ENCODE measurements around the gene STPG4.
"Not testable (repeated sequence)": the region's sequence is repeated elsewhere in the genome, so short reads cannot be mapped to it uniquely, and the experiment has no call there.

STPG4 gene

DNA sequence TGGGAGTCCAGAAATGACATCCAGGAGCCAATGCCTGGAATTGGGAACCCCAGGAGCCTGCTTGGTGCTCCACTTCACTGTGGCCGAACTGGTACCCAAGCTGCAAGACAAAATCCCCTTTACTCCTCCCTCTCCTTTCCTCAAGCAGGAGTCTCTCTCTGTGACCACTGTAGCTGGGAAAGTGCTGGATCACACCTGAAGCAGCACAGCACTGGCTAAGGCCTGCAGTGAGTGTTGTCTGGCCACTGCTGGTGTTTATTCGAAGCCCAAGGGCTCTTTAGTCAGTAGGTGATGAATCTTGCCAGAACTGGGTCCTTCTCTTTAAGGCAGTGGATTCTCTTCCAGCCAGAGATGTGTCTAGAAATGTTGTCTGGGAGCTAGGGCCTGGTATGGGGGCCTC, 26.4 kb downstream of the STPG4 start:
- DNase-seq (ENCODE audit: low spot score) (no peak), FAIRE-seq (no peak)

DNA sequence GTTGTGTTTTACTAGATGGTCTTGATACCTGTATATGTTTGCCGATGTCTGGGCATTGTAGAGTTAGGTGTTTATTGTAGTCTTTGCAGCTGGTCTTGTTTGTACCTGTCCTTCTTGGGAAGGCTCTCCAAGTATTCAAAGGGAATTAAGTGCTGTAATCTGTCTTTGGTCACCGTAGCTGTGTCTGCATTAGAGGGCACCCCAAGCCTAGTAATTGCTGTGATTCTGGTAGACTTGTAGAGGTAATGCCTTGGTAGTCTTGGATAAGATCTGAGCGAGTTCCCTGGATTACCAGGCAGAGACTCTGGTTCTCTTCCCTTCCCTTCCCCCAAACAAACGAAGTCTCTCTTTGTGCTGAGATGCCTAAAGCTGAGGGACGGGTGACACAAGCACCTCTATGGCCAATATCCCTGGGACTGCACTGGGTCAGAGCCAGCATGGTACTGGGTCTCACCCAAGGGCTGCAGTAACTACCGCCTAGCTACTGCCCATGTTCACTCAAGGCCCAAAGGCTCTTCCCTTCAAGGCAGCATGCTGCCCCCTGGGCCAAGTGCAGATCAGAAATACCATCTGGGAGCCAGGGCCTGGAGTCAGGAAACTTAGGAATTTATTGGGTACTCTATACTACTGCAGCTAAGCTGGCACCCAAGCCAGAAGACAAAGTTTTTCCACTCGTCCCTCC, 27.1 kb downstream of the STPG4 start:
- FAIRE-seq, result no peak
- DNase-seq (ENCODE audit: low spot score), result no peak

DNA sequence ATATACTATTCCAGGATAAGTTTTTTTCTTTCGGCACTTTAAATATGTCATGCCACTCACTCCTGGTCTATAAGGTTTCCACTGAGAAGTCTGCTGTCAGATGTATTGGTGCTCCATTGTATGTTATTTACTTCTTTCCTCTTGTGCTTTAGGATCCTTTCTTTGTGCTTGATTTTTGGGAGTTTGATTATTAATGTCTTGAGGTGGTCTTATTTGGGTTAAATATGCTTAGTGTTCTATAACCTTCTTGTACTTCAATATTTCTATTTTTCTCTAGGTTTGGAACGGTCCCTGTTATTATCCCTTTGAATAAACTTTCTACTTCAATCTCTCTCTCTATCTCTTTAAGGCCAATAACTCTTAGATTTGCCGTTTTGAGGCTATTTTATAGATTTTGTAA, 28.3 kb downstream of the STPG4 start:
- DNase-seq (ENCODE audit: low spot score) (no peak), FAIRE-seq (no peak)

DNA sequence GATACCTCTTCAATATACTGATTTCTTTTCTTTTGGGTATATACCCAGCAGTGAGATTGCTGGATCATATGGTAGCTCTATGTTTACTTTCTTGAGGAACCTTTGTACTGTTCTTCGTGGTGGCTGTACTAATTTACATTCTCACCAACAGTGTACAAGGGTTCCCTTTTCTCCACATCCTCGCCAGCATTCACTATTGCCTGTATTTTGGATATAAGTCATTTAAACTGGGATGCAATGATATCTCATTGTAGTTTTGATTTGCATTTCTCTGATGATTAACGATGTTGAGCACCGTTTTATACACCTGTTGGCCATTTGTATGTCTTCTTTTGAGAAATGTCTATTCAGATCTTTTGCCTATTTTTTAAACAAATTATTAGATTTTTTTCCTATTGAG, 30.4 kb downstream of the STPG4 start:
- not testable (repeated sequence) for DNase-seq (ENCODE audit: low spot score); FAIRE-seq

DNA sequence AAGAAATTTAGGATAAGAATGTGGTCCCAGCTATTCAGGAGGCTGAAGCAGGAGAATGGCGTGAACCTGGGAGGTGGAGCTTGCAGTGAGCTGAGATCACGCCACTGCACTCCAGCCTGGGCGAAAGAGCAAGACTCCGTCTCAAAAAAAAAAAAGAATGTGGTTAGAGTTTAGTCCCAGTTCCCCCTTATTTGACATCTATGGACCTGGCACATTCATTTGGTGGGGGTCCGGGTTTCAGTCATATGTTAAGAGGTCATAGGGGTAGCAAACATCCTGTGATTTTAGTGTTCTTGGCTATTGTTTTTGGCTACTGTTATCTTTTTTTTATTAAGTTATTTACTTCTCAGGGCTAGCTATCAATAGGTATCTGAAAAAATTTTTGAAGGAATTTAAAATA, 34.7 kb downstream of the STPG4 start:
- not testable (repeated sequence) for FAIRE-seq

DNA sequence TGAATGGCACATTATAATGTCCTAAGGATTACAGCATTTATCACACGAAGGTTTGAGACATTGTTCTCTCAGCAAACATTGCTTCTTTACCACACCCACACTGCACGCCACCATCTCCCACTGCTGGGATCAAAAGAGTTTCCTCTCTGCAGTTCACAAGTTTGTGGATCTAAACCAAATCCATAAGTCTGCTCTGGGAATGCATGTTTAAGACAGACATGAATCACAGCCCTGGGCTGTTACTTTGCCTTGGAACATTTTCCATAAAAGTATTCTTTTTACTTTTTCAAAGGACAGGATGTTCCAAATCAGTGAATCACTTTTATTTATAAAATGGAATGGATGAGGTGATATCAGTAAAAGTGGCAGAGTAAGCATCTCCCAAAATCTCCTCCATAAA, 36.1 kb downstream of the STPG4 start:
- DNase-seq (ENCODE audit: low spot score) (peak; percentile 37), FAIRE-seq (peak; percentile 35)

More for the DNA sequence above, 34.7 kb downstream of the STPG4 start:
- not testable (repeated sequence) for DNase-seq (ENCODE audit: low spot score)

DNA sequence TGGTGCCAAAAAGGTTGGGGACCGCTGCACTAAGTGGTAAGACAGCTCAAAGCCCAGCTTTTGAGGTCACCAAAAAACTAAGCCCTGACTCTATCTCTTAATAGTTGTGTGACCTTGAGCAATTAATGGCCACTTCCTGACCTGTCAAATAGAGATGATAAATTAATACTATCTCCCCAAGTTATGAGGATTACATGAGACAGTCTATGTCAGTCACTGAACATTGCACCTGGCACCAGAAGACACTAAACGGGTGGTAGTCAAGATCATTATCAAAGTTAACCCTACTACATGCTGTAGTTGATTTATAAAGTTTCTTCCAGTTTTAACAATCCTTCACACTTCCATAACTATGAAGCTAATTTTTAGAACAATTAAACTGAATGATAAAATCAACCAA, 36.5 kb downstream of the STPG4 start:
- FAIRE-seq (no peak), DNase-seq (ENCODE audit: low spot score) (no peak)

DNA sequence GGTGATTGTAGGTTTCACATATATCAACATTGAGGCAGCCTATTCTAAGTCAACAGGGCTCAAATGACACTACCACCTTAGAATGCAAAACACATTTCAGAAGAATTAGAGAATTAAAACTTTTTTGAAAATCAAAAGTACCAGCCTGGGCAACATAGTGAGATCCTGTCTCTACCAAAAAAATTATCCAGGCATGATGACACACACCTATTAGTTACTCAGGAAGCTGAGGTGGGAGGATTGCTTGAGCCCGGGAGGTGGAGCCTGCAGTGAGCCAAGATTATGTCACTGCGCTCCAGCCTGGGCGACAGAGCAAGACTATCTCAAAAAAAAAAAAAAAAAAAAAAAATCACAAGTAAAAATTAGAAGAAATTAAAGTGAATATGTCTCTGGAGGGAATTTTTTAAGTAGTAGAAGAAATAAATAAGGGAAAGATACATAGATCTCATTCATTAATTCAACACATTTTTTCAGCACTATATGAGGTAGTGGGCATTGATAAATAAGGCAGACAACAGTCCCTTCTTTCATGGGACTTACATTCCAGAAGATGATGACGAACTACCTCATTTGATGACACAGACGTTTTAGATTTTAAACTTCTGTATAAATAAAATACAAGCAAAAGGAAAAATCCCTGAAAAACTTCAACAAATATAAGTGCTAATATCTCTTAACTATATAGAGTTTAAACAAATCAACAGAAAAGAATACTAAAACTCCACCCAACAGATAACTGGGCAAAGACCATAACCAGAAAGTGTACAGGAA, 42.3 kb downstream of the STPG4 start:
- DNase-seq (ENCODE audit: low spot score), result no peak
- no peak for FAIRE-seq

DNA sequence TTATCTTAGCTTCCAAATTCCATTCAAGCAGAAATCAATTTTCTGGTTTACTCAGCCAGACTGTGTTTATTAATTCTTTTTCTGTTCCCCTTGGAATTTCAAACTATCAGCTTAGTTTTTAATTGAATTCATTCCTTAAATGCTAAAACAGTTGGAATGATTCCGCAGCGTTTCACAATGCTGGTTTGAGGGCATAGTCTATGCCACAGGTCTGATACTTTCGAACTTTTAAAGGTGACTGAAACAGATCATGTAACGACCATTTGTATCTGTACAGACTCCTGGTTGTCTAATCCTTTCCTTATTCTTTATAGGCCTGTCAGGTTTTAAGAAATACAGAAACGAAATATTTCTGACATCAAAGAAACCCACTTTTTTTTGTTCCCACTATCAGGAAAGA, 45.4 kb downstream of the STPG4 start:
- DNase-seq (ENCODE audit: low spot score) (no peak), FAIRE-seq (no peak)

DNA sequence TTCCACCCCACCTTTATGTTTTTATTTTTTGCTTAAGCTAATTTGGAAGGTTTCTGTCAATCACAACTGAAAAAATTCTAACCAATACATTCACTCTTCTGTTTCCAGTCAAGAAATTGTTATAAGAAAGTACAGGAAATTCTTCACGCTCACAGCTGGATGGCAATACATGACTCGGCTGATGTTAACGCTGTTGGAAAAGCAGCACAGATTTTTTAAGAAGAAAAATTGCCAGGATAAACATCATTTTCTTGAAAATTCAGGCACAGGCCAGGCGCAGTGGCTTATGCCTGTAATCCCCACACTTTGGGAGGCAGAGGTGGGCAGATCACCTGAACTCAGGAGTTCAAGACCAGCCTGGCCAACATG, 46.1 kb downstream of the STPG4 start:
- no peak for DNase-seq (ENCODE audit: low spot score)
- no peak for FAIRE-seq

DNA sequence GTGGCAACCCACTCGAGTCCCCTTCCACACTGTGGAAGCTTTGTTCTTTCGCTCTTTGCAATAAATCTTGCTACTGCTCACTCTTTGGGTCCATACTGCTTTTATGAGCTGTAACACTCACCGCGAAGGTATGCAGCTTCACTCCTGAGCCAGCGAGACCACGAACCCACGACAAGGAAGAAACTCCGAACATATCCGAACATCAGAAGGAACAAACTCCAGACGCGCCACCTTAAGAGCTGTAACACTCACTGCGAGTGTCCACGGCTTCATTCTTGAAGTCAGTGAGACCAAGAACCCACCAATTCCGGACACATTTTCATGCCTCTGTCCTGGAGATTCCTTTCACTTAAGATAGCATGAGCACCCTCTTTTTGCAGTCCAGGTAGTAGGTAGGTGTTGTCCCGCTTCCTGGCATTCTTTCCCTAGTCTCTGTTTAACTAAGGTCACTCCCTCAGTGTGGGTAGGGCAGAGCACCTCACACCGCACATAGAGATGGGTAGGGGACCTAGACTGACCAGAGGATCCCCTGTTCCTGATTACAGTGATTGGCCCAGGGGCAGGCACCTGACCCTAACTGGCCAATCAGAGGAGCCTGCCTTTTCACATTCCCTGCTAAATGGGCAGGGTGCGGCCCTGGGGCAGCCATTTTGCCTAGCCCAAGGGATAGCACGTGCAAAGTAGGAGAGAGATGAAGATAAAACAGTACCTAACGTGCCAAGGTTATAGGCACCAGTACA, 46.7 kb downstream of the STPG4 start:
- peak; percentile 91 for DNase-seq (ENCODE audit: low spot score)
- not testable (repeated sequence) for FAIRE-seq

DNA sequence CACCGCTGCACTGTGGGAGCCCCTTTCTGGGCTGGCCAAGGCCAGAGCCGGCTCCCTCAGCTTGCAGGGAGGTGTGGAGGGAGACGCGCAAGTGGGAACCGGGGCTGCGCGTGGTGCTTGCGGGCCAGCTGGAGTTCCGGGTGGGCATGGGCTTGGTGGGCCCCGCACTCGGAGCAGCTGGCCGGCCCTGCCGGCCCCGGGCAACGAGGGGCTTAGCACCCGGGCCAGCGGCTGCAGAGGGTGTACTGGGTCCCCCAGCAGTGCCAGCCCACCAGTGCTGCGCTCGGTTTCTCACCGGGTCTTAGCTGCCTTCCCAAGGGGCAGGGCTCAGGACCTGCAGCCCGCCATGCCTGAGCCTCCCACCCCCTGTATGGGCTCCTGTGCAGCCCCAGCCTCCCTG, 47.9 kb downstream of the STPG4 start:
- DNase-seq (ENCODE audit: low spot score); FAIRE-seq: not testable (repeated sequence)

DNA sequence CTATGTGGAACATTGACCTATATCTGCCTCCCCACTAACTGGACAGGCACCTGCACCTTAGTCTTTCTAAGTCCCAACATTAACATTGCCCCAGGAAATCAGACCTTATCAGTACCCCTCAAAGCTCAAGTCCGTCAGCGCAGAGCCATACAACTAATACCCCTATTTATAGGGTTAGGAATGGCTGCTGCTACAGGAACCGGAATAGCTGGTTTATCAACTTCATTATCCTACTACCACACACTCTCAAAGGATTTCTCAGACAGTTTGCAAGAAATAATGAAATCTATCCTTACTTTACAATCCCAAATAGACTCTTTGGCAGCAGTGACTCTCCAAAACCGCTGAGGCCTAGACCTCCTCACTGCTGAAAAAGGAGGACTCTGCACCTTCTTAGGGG, 48.9 kb downstream of the STPG4 start:
- DNase-seq (ENCODE audit: low spot score), result not testable (repeated sequence)

DNA sequence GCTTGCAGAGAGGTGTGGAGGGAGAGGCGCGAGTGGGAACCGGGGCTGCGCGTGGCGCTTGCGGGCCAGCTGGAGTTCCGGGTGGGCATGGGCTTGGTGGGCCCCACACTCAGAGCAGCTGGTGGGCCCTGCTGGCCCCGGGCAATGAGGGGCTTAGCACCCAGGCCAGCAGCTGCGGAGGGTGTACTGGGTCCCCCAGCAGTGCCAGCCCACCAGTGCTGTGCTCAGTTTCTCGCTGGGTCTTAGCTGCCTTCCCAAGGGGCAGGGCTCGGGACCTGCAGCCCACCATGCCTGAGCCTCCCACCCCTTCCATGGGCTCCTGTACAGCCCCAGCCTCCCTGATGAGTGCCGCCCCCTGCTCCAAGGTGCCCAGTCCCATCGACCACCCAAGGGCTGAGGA, 55.4 kb downstream of the STPG4 start:
- not testable (repeated sequence) for FAIRE-seq; DNase-seq (ENCODE audit: low spot score)

More for the DNA sequence above, 48.9 kb downstream of the STPG4 start:
- FAIRE-seq, result not testable (repeated sequence)

DNA sequence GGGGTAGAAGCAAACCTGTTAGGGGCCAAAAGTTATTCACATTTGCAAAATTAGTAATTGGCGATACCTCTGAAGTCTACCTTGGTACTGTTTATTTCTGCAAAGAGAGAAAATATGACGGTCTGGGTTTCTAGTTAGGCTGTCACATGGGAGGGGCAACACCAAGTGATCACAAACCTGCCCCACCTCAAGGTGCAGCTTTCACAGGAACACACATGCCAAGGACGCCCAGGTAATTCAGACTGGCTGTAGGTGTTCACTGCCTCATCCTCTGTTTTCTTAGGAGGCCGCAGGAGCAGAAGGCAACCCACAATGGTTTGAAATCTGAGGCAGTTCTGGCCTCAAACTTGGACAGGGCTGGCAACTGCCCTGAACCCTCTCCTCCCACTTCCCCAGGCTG, 56.2 kb downstream of the STPG4 start:
- FAIRE-seq, result no peak
- DNase-seq (ENCODE audit: low spot score), result no peak

DNA sequence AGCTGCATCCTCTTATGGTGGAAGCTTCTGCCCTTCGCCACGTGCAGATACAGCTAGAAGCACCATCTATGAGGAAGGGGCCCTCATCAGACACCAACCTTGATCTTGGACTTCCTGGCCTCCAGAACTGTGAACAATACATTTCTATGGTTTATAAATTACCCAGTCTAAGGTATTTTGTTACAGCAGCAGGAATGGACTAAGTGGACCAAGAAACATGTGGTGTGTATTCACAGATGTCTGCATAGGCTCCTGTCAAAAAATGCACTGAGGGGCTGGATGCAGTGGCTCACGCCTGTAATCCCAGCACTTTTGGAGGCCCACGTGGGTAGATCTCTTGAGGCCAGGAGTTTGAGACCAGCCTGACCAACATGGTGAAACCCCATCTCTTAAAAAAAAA, 57.5 kb downstream of the STPG4 start:
- DNase-seq (ENCODE audit: low spot score), result no peak
- FAIRE-seq, result no peak

DNA sequence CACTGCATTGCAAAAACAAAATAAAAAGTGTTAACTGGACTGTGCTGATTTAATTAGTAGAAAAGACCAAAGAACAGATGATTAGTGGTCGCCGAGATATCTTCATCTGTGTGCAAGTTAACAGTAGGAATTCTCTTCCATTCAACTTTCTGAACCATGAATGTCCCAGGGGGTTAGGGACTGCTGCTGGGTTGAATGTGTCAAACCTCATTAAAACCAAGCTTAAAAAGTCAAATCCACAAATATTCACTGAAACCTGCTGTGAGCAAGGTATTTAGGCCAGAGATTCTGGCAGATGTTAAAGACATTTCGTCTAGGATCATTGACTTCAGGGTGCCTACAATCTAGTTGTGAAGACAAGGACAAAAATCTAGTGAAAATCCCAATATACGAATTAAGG, 58.7 kb downstream of the STPG4 start:
- no peak for DNase-seq (ENCODE audit: low spot score)
- FAIRE-seq, result no peak

DNA sequence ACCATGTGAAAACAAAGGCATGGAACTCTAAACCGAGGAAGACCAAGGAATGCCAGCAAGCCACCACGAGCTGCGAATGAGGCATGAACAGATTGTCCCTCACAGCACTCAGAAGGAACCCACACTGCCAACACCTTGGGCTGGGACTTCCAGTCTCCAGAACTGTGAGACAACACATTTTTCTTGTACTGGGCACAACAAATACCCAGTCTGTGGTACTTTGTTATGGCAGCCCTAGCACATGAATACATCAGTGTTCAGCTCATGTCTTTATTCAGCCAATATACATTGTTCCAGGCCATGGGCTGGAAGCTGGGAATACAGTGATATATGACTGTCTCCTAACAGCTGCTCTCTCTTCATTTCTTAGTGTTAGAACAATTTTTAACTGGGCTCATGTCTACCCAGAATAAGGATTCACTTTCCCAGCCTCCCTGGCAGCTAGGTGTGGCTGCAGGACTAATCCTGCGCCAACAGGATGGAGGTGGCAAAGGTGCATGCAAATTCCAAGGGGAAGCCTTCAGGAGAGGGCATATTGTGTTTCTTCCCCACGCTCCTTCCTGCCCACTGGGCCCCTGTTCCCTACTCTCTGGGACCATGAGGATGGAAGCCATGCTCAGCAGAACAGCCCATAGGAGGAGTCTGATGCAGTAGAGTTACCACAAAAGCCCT, 59.6 kb downstream of the STPG4 start:
- FAIRE-seq, result no peak
- no peak for DNase-seq (ENCODE audit: low spot score)

DNA sequence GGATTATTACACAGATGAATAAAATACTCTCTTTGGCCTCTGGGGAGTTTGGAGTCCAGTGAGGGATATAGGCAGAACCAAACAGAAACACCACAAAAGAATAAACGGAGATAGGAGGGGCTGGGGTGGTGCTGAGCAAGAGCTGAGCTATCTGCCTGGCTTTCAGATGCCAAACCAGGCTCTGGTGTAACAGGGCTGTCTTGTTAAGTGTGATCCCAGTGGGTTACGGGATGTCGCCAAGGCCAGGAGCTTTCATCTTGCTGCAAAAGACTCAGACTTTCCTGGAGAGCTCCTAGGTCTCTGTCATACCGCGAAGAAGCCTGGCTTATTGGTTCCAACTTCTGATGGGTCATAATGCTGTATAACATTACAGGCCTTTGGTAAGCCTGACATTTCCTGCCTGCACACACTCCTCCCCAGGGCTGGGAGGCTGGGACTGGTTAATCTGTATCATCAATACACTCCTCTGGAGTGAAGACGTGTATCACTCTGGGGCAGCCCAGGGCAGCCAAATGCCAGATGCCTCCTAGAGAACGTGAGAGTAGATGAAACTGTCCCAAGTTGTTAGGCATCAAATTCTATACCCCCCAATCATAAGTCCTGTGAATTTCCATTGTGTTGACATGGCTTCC, 60.5 kb downstream of the STPG4 start:
- DNase-seq (ENCODE audit: low spot score) (no peak), FAIRE-seq (no peak)

DNA sequence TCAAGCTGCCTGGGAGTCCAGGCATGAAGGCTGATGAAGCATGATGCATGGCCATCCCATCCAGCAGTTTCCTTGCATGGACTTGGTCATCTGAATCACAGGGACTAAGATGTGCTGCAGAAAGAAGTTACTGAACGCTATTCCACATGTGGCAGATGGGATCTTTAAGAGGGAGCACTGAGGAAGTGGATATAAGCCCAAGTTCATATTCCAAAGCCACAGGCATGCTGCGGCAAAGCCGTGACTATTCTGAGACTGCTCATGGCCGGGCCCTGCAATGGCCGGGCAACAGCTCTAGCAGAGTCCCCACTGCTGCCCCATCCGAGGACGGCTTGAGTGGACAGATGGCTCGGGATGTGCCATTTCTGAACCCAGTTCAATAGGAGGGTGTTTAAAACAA, 61.5 kb downstream of the STPG4 start:
- no peak for FAIRE-seq
- no peak for DNase-seq (ENCODE audit: low spot score)

DNA sequence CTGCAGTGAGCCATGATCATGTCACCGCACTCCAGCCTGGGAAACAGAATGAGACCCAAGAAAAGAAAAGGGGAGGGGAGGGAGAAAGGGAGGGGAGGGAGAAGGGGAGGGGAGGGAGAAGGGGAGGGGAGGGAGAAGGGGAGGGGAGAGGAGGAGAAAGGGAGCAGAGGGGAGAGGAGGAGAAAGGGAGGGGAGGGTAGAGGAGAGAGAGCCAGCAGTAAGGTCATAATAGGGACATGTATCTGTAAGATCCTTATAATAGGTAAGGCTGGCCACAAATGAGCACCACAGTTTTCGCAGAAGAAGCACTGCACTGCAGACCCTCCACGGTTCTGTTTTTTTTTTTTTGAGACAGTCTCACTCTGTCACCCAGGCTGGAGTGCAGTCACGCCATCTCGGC, 62.6 kb downstream of the STPG4 start:
- DNase-seq (ENCODE audit: low spot score) (no peak), FAIRE-seq (no peak)

Data from urothelium cell line (cell line).